HepG2 (cell line): ENCODE measurements around the gene SPIRE1. TPM values are rescaled to one million over a fixed set of nuclear protein-coding genes. Genes with fewer than 3 reads are reported as not detected.

Source experiments
- BCL6 ChIP-seq: IDR thresholded peaks from 2 replicates; pipeline ENCODE4 v1.6.1; 2016; ENCODE audit warnings: missing genetic modification reagents, missing compliant biosample characterization
- BHLHE40 ChIP-seq: IDR thresholded peaks from 2 replicates; pipeline ENCODE4 v1.6.1; 2011; ENCODE audit warnings: low read length, improper control_type of control experiment
- CSRNP1 ChIP-seq: sonication (generic); formaldehyde crosslinking; IDR thresholded peaks from 2 replicates; pipeline ENCODE4 v1.8.1; 2023; ENCODE audit warnings: mild to moderate bottlenecking, missing genetic modification reagents
- DR1 ChIP-seq: sonication (generic); formaldehyde crosslinking; IDR thresholded peaks from 2 replicates; pipeline ENCODE4 v1.8.0; 2021; ENCODE audit warnings: mild to moderate bottlenecking, missing genetic modification reagents, inconsistent platforms
- E2F2 ChIP-seq: sonication (generic); formaldehyde crosslinking; IDR thresholded peaks from 2 replicates; pipeline ENCODE4 v1.4.0; 2020; ENCODE audit warnings: missing genetic modification reagents, borderline replicate concordance
- ESRRA ChIP-seq: sonication (generic); formaldehyde crosslinking; IDR thresholded peaks from 2 replicates; pipeline ENCODE4 v1.5.1; 2020; ENCODE audit warnings: mild to moderate bottlenecking, low read depth, missing genetic modification reagents
- GATAD2A ChIP-seq: IDR thresholded peaks from 2 replicates; pipeline ENCODE4 v1.6.1; 2016
- HDAC2 ChIP-seq: sonication (generic); formaldehyde crosslinking; IDR thresholded peaks from 2 replicates; pipeline ENCODE4 v1.4.0; 2020; ENCODE audit warnings: missing genetic modification reagents
- HDAC6 ChIP-seq: fragments of 200-600 bp; sonication (generic); IDR thresholded peaks from 2 replicates; pipeline ENCODE4 v1.7.0; 2017; ENCODE audit warnings: mild to moderate bottlenecking, antibody characterized with exemption, low read length, low read depth
- POLR2AphosphoS2 ChIP-seq: IDR thresholded peaks from 2 replicates; pipeline ENCODE4 v1.6.1; 2011; ENCODE audit warnings: low read depth, low read length, improper control_type of control experiment
- RARG ChIP-seq: sonication (generic); formaldehyde crosslinking; IDR thresholded peaks from 2 replicates; pipeline ENCODE4 v1.4.0; 2020; ENCODE audit warnings: low read depth, mild to moderate bottlenecking, missing genetic modification reagents
- RXRA ChIP-seq: sonication (generic); formaldehyde crosslinking; IDR thresholded peaks from 2 replicates; pipeline ENCODE4 v1.5.1; 2020; ENCODE audit warnings: missing genetic modification reagents
- SALL1 ChIP-seq: sonication (generic); formaldehyde crosslinking; IDR thresholded peaks from 2 replicates; pipeline ENCODE4 v1.8.0; 2022; ENCODE audit warnings: mild to moderate bottlenecking, missing genetic modification reagents
- SP1 ChIP-seq, 2 experiments: fragments of 450-650 bp in 1 of 2; sonication (generic) in 1 of 2; formaldehyde crosslinking in 1 of 2; IDR thresholded peaks; 2 replicates each; pipeline versions ENCODE4 v1.4.0 to v1.6.1; 2016 to 2020; ENCODE audit warnings: missing genetic modification reagents in 1 of 2
- YEATS4 ChIP-seq: sonication (generic); formaldehyde crosslinking; IDR thresholded peaks from 2 replicates; pipeline ENCODE4 v1.4.0; 2020; ENCODE audit warnings: missing genetic modification reagents, borderline replicate concordance
- ZMAT3 ChIP-seq: sonication (generic); formaldehyde crosslinking; conservative IDR thresholded peaks from 2 replicates; pipeline ENCODE4 v1.7.0; 2021; ENCODE audit warnings: missing genetic modification reagents
- ZNF232 ChIP-seq: sonication (generic); formaldehyde crosslinking; IDR thresholded peaks from 2 replicates; pipeline ENCODE4 v1.4.0; 2020; ENCODE audit warnings: missing genetic modification reagents, borderline replicate concordance
- ZNF235 ChIP-seq: sonication (generic); formaldehyde crosslinking; IDR thresholded peaks from 2 replicates; pipeline ENCODE4 v1.8.1; 2023; ENCODE audit warnings: mild to moderate bottlenecking, missing genetic modification reagents, borderline replicate concordance
- ZNF317 ChIP-seq: sonication (generic); formaldehyde crosslinking; IDR thresholded peaks from 2 replicates; pipeline ENCODE4 v1.5.0; 2020; ENCODE audit warnings: mild to moderate bottlenecking, missing genetic modification reagents
- ZNF430 ChIP-seq: sonication (generic); formaldehyde crosslinking; IDR thresholded peaks from 2 replicates; pipeline ENCODE4 v1.9.0; 2021; ENCODE audit warnings: mild to moderate bottlenecking, missing genetic modification reagents
- ZNF546 ChIP-seq: sonication (generic); formaldehyde crosslinking; conservative IDR thresholded peaks from 2 replicates; pipeline ENCODE4 v1.8.1; 2023; ENCODE audit warnings: mild to moderate bottlenecking, missing genetic modification reagents
- ZNF563 ChIP-seq: sonication (generic); formaldehyde crosslinking; IDR thresholded peaks from 2 replicates; pipeline ENCODE4 v1.8.0; 2022; ENCODE audit warnings: mild to moderate bottlenecking, moderate library complexity, missing genetic modification reagents
- polyA plus RNA-seq, 8 experiments: library from polyadenylated mRNA; depleted of rRNA in 3 of 8; stranded (reverse) in 7 of 8; unstranded in 1 of 8; fragments of >200 nt; fragmentation: Illumina TruSeq in 4 of 8; extraction: Trizol in 4 of 8; gene quantifications; 2 replicates each; pipeline versions ENCODE4 v1.2.1 to v1.2.3, GENCODE V29; 2011 to 2016; ENCODE audit warnings: low read depth in 4 of 8, missing spikeins in 1 of 8, mixed read lengths in 1 of 8; ENCODE audit not compliant: insufficient read depth in 1 of 8
- total RNA-seq, 5 experiments: library from RNA; depleted of rRNA; stranded (reverse); fragments of >200 nt; fragmentation: Illumina TruSeq; extraction: Trizol; gene quantifications; 2 replicates each; pipeline ENCODE4 v1.2.3, GENCODE V29; 2016; ENCODE audit warnings: low read depth in 1 of 5
- TF ChIP-seq, protein P1 (sequence below): sonication (generic); formaldehyde crosslinking; IDR thresholded peaks from 2 replicates; pipeline ENCODE4 v1.5.1; 2020; ENCODE audit warnings: missing genetic modification reagents, mild to moderate bottlenecking, borderline replicate concordance
- TF ChIP-seq, protein P2 (sequence below): sonication (generic); formaldehyde crosslinking; conservative IDR thresholded peaks from 2 replicates; pipeline ENCODE4 v1.8.1; 2023; ENCODE audit warnings: missing genetic modification reagents
- TF ChIP-seq, protein P3 (sequence below): sonication (generic); formaldehyde crosslinking; IDR thresholded peaks from 2 replicates; pipeline ENCODE4 v1.9.0; 2021; ENCODE audit warnings: missing genetic modification reagents, borderline replicate concordance

The SPIRE1 gene
- total and polyA plus RNA-seq, 2 of the 13 experiments (the other 11 are each of a cell fraction or from before 2014, with no cell fraction given), result 9.9 to 21.3 TPM

DNA sequence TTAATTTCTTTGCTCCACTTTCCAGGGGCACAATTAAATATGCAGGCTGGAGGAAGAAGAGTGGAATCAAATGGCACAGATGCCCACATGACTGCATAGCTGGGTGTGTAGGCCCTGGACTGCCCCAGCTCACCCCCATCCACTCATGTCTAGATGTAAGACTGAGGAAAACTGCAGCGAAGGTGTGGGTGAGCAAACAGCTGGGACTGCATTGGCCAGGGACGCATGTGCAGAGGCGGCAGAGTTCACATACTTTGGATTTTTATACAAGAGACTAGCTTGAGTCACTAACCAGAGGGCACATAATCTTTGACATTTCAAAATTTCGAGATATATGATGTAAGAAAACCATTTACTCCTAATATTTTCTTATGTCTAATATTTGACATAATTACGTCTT, 60.1 kb downstream of the SPIRE1 start (continued):
- TF ChIP-seq, protein P1, sequence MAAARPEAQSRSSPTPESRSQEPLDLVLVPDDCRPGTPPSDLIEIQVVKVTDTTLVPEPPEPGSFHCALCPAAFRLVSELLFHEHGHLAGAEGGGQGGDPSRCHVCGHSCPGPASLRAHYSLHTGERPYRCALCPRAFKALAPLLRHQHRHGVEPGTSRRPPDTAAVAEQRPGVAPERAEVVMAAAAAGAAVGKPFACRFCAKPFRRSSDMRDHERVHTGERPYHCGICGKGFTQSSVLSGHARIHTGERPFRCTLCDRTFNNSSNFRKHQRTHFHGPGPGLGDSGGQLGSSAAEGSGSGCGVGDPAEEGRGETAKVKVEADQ, result no peak
- TF ChIP-seq HDAC6 (no peak), DR1 (CRISPR knock-in tag) (no peak), SALL1 (CRISPR knock-in tag) (peak; percentile 70; the same call in 1 of the 2 replicates), ZNF430 (CRISPR knock-in tag) (no peak), POLR2AphosphoS2 (no peak), ZMAT3 (no peak), BCL6 (CRISPR knock-in tag) (peak; percentile 47; the same call in 1 of the 2 replicates), E2F2 (no peak), ZNF235 (CRISPR knock-in tag) (no peak), ZNF232 (CRISPR knock-in tag) (no peak), ZNF546 (CRISPR knock-in tag) (no peak), ZNF563 (CRISPR knock-in tag) (no peak), SP1 (IDR thresholded peaks at IDR 0.05) (no peak), SP1 (CRISPR knock-in tag; IDR thresholded peaks at IDR 0.05) (no peak), RXRA (CRISPR knock-in tag) (no peak), YEATS4 (CRISPR knock-in tag) (no peak), ESRRA (CRISPR knock-in tag) (no peak), BHLHE40 (peak; percentile 88), HDAC2 (CRISPR knock-in tag) (no peak), CSRNP1 (CRISPR knock-in tag) (no peak), RARG (CRISPR knock-in tag) (no peak), ZNF317 (CRISPR knock-in tag) (no peak), GATAD2A (CRISPR knock-in tag) (peak; percentile 28; the same call in 1 of the 2 replicates)
- TF ChIP-seq, protein P2, sequence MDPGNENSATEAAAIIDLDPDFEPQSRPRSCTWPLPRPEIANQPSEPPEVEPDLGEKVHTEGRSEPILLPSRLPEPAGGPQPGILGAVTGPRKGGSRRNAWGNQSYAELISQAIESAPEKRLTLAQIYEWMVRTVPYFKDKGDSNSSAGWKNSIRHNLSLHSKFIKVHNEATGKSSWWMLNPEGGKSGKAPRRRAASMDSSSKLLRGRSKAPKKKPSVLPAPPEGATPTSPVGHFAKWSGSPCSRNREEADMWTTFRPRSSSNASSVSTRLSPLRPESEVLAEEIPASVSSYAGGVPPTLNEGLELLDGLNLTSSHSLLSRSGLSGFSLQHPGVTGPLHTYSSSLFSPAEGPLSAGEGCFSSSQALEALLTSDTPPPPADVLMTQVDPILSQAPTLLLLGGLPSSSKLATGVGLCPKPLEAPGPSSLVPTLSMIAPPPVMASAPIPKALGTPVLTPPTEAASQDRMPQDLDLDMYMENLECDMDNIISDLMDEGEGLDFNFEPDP (CRISPR knock-in tag), result no peak
- TF ChIP-seq, protein P3, sequence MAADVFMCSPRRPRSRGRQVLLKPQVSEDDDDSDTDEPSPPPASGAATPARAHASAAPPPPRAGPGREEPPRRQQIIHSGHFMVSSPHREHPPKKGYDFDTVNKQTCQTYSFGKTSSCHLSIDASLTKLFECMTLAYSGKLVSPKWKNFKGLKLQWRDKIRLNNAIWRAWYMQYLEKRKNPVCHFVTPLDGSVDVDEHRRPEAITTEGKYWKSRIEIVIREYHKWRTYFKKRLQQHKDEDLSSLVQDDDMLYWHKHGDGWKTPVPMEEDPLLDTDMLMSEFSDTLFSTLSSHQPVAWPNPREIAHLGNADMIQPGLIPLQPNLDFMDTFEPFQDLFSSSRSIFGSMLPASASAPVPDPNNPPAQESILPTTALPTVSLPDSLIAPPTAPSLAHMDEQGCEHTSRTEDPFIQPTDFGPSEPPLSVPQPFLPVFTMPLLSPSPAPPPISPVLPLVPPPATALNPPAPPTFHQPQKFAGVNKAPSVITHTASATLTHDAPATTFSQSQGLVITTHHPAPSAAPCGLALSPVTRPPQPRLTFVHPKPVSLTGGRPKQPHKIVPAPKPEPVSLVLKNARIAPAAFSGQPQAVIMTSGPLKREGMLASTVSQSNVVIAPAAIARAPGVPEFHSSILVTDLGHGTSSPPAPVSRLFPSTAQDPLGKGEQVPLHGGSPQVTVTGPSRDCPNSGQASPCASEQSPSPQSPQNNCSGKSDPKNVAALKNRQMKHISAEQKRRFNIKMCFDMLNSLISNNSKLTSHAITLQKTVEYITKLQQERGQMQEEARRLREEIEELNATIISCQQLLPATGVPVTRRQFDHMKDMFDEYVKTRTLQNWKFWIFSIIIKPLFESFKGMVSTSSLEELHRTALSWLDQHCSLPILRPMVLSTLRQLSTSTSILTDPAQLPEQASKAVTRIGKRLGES (CRISPR knock-in tag), result no peak
